IMR-90 (cell line): ENCODE data around the gene TCF3. TPM values are rescaled to one million over a fixed set of nuclear protein-coding genes. Genes with fewer than 3 reads are reported as not detected.

Source experiments
- ATAC-seq: fragments of 200-7000 bp; cut with Tn5 transposase; 2 replicates; pipeline ENCODE4 v1.9.1; 2020; ENCODE audit warnings: low read depth, mild to moderate bottlenecking, moderate library complexity
- BruUV-seq: library from RNA; stranded (reverse); fragments of 400-500 nt; replicated peaks from 2 replicates; lab custom pipeline; 2021; lab: Mats Ljungman, UMichigan
- CTCF ChIA-PET: fragments of 300-600 bp; formaldehyde crosslinking; extraction: SDS; loops from one replicate; lab custom pipeline; 2021; ENCODE audit warnings: antibody characterized with exemption; lab: Yijun Ruan, JAX
- POLR2A ChIA-PET: fragments of 300-600 bp; sonication (Branson Sonifier 250); formaldehyde crosslinking; loops from one replicate; lab custom pipeline; 2022; ENCODE audit warnings: antibody characterized with exemption; ENCODE audit not compliant: unreplicated experiment; lab: Charles Lee
- DNase-seq: peaks from one replicate; pipeline ENCODE4 v3.0.0; 2013
- H2AFZ ChIP-seq: replicated peaks from 2 replicates; pipeline ENCODE3; 2013; ENCODE audit warnings: low read length, mild to moderate bottlenecking; ENCODE audit not compliant: poor library complexity
- H2AK5ac ChIP-seq: 2 replicates; pipeline ENCODE4 v1.6.1; 2013; ENCODE audit warnings: low read depth, low read length, inconsistent platforms
- H2AK9ac ChIP-seq: replicated peaks from 2 replicates; pipeline ENCODE3; 2013; ENCODE audit warnings: mild to moderate bottlenecking, low read depth, low read length, moderate library complexity; ENCODE audit not compliant: poor library complexity
- H2BK120ac ChIP-seq: 2 replicates; pipeline ENCODE4 v1.6.1; 2013; ENCODE audit warnings: low read depth, low read length, inconsistent platforms
- H2BK15ac ChIP-seq: 3 replicates; pipeline ENCODE4 v1.6.1; 2013; ENCODE audit warnings: low read depth, low read length, inconsistent platforms
- H2BK20ac ChIP-seq: 2 replicates; pipeline ENCODE4 v1.6.1; 2013; ENCODE audit warnings: low read depth, mild to moderate bottlenecking, inconsistent platforms, low read length, moderate library complexity
- H2BK5ac ChIP-seq: 2 replicates; pipeline ENCODE4 v1.6.1; 2013; ENCODE audit warnings: mild to moderate bottlenecking, low read depth, low read length, inconsistent platforms; ENCODE audit not compliant: poor library complexity, severe bottlenecking
- H3K14ac ChIP-seq: replicated peaks from 2 replicates; pipeline ENCODE4 v1.6.1; 2013; ENCODE audit warnings: low read depth, low read length, inconsistent platforms
- H3K18ac ChIP-seq: 2 replicates; pipeline ENCODE4 v1.6.1; 2013; ENCODE audit warnings: low read depth, low read length, control low read depth
- H3K23ac ChIP-seq: 2 replicates; pipeline ENCODE4 v1.6.1; 2013; ENCODE audit warnings: low read depth, low read length, inconsistent platforms
- H3K27ac ChIP-seq: 2 replicates; pipeline ENCODE4 v1.5.1; 2013; ENCODE audit warnings: mild to moderate bottlenecking, control low read depth, low read length; ENCODE audit not compliant: insufficient read depth
- H3K27me3 ChIP-seq: 2 replicates; pipeline ENCODE4 v1.6.1; 2013; ENCODE audit warnings: low read length; ENCODE audit not compliant: control insufficient read depth, insufficient read depth
- H3K36me3 ChIP-seq: 2 replicates; pipeline ENCODE4 v1.6.1; 2013; ENCODE audit warnings: low read length, mixed read lengths; ENCODE audit not compliant: control insufficient read depth, insufficient read depth
- H3K4ac ChIP-seq: 2 replicates; pipeline ENCODE4 v1.6.1; 2013; ENCODE audit warnings: low read depth, low read length, inconsistent platforms
- H3K4me1 ChIP-seq: 2 replicates; pipeline ENCODE4 v1.6.1; 2013; ENCODE audit warnings: low read length, mixed read lengths; ENCODE audit not compliant: control insufficient read depth, insufficient read depth
- H3K4me2 ChIP-seq: 2 replicates; pipeline ENCODE4 v1.6.1; 2013; ENCODE audit warnings: low read depth, mild to moderate bottlenecking, control low read depth, low read length, moderate library complexity
- H3K4me3 ChIP-seq: 2 replicates; pipeline ENCODE4 v1.5.1; 2013; ENCODE audit warnings: low read depth, mild to moderate bottlenecking, control low read depth, low read length, moderate library complexity; ENCODE audit not compliant: insufficient read depth
- H3K56ac ChIP-seq: 2 replicates; pipeline ENCODE4 v1.6.1; 2013; ENCODE audit warnings: low read length, inconsistent platforms; ENCODE audit not compliant: insufficient read depth; ENCODE audit errors: extremely low read depth
- H3K79me1 ChIP-seq, 2 experiments: 2 replicates each; pipeline ENCODE4 v1.6.1; 2013; ENCODE audit warnings: low read length in 2 of 2, inconsistent platforms in 1 of 2, low read depth in 1 of 2
- H3K9ac ChIP-seq: 2 replicates; pipeline ENCODE4 v1.6.1; 2013; ENCODE audit warnings: low read depth, low read length, control low read depth
- H3K9me1 ChIP-seq: 2 replicates; pipeline ENCODE4 v1.6.1; 2013; ENCODE audit warnings: low read length, inconsistent platforms; ENCODE audit not compliant: insufficient read depth
- H3K9me3 ChIP-seq: 2 replicates; pipeline ENCODE4 v1.6.1; 2013; ENCODE audit warnings: low read length; ENCODE audit not compliant: control insufficient read depth, insufficient read depth
- H4K20me1 ChIP-seq: 2 replicates; pipeline ENCODE4 v1.6.1; 2013; ENCODE audit warnings: low read length, inconsistent platforms; ENCODE audit not compliant: insufficient read depth
- H4K5ac ChIP-seq: 2 replicates; pipeline ENCODE4 v1.6.1; 2013; ENCODE audit warnings: mild to moderate bottlenecking, low read depth, low read length, control low read depth
- H4K8ac ChIP-seq, 2 experiments: 2 replicates each; pipeline ENCODE4 v1.6.1; 2013; ENCODE audit warnings: low read depth in 2 of 2, low read length in 2 of 2, control low read depth in 1 of 2, inconsistent platforms in 1 of 2
- H4K91ac ChIP-seq: 2 replicates; pipeline ENCODE4 v1.6.1; 2013; ENCODE audit warnings: low read depth, low read length, inconsistent platforms; ENCODE audit not compliant: insufficient read depth
- BHLHE40 ChIP-seq: fragments of 150-350 bp; IDR thresholded peaks from 2 replicates; pipeline ENCODE4 v1.6.1; 2016; ENCODE audit warnings: mild to moderate bottlenecking, low read depth, low read length
- CEBPB ChIP-seq: IDR thresholded peaks from 2 replicates; pipeline ENCODE4 v1.6.1; 2012; ENCODE audit warnings: low read depth, low read length, improper control_type of control experiment
- CHD1 ChIP-seq: IDR thresholded peaks from 2 replicates; pipeline ENCODE4 v1.6.1; 2012; ENCODE audit warnings: low read depth, low read length, improper control_type of control experiment
- ELK1 ChIP-seq: fragments of 150-350 bp; IDR thresholded peaks from 2 replicates; pipeline ENCODE4 v1.6.1; 2016; ENCODE audit warnings: low read depth, mild to moderate bottlenecking, low read length, moderate library complexity, borderline replicate concordance
- MAFK ChIP-seq: IDR thresholded peaks from 2 replicates; pipeline ENCODE4 v1.6.1; 2012; ENCODE audit warnings: low read depth, low read length, improper control_type of control experiment
- MAZ ChIP-seq: IDR thresholded peaks from 2 replicates; pipeline ENCODE4 v1.6.1; 2012; ENCODE audit warnings: low read depth, mild to moderate bottlenecking, low read length, improper control_type of control experiment, moderate library complexity, borderline replicate concordance
- MXI1 ChIP-seq: IDR thresholded peaks from 2 replicates; pipeline ENCODE4 v1.6.1; 2012; ENCODE audit warnings: low read depth, mild to moderate bottlenecking, low read length, moderate library complexity, borderline replicate concordance
- NFE2L2 ChIP-seq: fragments of 150-350 bp; IDR thresholded peaks from 2 replicates; pipeline ENCODE4 v1.6.1; 2016; ENCODE audit warnings: low read depth, mild to moderate bottlenecking, low read length
- RAD21 ChIP-seq: IDR thresholded peaks from 2 replicates; pipeline ENCODE4 v1.6.1; 2012; ENCODE audit warnings: low read length, improper control_type of control experiment
- RCOR1 ChIP-seq: IDR thresholded peaks from 2 replicates; pipeline ENCODE4 v1.6.1; 2012; ENCODE audit warnings: mild to moderate bottlenecking, low read length, improper control_type of control experiment; ENCODE audit not compliant: insufficient replicate concordance
- USF2 ChIP-seq: fragments of 150-350 bp; IDR thresholded peaks from 2 replicates; pipeline ENCODE4 v1.6.1; 2017; ENCODE audit warnings: mild to moderate bottlenecking, antibody characterized with exemption, low read length, low read depth
- WGBS, 2 experiments: methylation state at CpG; one replicate each; pipeline versions ENCODE4 v1.1.5 to v1.1.7; 2013; ENCODE audit warnings: missing lambda C conversion rate in 2 of 2; ENCODE audit not compliant: insufficient read length in 1 of 2; ENCODE audit errors: extremely low coverage in 2 of 2; 5-methylcytosine and 5-hydroxymethylcytosine counted together
- dilution Hi-C: fragments of 300-500 bp; cut with HindIII; formaldehyde crosslinking; loops from one replicate; pipeline ENCODE4 v1.14.3; 2018; ENCODE audit warnings: low sequenced_read_pairs; ENCODE audit not compliant: unreplicated experiment
- in situ Hi-C: fragments of 300-500 bp; cut with MboI; formaldehyde crosslinking; loops from 3 replicates; pipeline ENCODE4 v1.14.3; 2019; ENCODE audit warnings: low sequenced_read_pairs, inconsistent platforms, mixed read lengths
- intact Hi-C: fragments of 100-400 bp; cut with micrococcal nuclease; formaldehyde crosslinking; loops from 2 replicates; pipeline ENCODE4 v1.10.0; 2022
- polyA plus RNA-seq, 3 experiments: library from polyadenylated mRNA; depleted of rRNA; stranded (reverse); fragments of >200 nt; gene quantifications; 2 replicates each; pipeline ENCODE4 v1.2.3, GENCODE V29; 2012; ENCODE audit warnings: low replicate concordance in 1 of 3
- total RNA-seq: library from RNA; depleted of rRNA; stranded (reverse); fragments of >200 nt; gene quantifications from 2 replicates; pipeline ENCODE4 v1.2.3, GENCODE V29; 2012

Gene TCF3
- total and polyA plus RNA-seq, 2 of the 4 experiments (the other 2 are of a cell fraction): 29.9 to 127 TPM

- Histone ChIP-seq H4K8ac (no peak overlapping the region), H3K18ac (no peak overlapping the region), H2AFZ (peak overlapping the region; percentile 41), H2BK20ac (no peak overlapping the region), H2BK15ac (no peak overlapping the region), H2AK5ac (no peak overlapping the region), H3K9ac (peak overlapping the region; percentile 72), H3K14ac (0 out of 2 replicates have a peak overlapping the region, but pooled peaks have one; percentile 15), H3K4ac (no peak overlapping the region; the same call in 1 of the 2 replicates), H3K9me1 (no peaks in the 10 kb centered on the region), H4K20me1 (peaks cover 43% of the 10 kb centered on the region), H3K79me1 (peaks cover 20 to 58% of the 10 kb centered on the region in 2 experiments), H2BK5ac (no peak overlapping the region), H3K56ac (no peak overlapping the region), H3K4me3 (peak overlapping the region; percentile 61; the same call in 1 of the 2 replicates), H4K91ac (no peak overlapping the region), H3K4me1 (peaks cover 3% of the 10 kb centered on the region; the same call in 1 of the 2 replicates), H3K9me3 (no peaks in the 10 kb centered on the region), H3K4me2 (peak overlapping the region; percentile 91; the same call in 1 of the 2 replicates), H3K27me3 (no peaks in the 10 kb centered on the region), H3K27ac (no peak overlapping the region), H4K5ac (no peak overlapping the region), H3K36me3 (peaks cover 34% of the 10 kb centered on the region; the same call in 1 of the 2 replicates), H2BK120ac (no peak overlapping the region), H2AK9ac (peak overlapping the region; percentile 87), H3K23ac (peak overlapping the region; percentile 47)
- ATAC-seq: no peak
- CTCF ChIA-PET: interaction anchor here (1.1 kb wide), 1 partner anchor 104 kb away, joined by 3 read pairs; no protein-coding TSS in a partner anchor
- dilution Hi-C loops: no loop called here
- 0% methylated on average over 1 of the region's 20 CpGs; no CpG with 5 or more reads in 1 of the 2 experiments for WGBS, 2 experiments
- POLR2A ChIA-PET: no interaction called here
- TF ChIP-seq NFE2L2 (no peak), USF2 (no peak), ELK1 (no peak), CHD1 (no peak), MXI1 (no peak), RAD21 (no peak), MAFK (no peak), RCOR1 (no peak), MAZ (no peak), BHLHE40 (no peak), CEBPB (no peak)
- in situ Hi-C loops: no loop called here
- no peak for DNase-seq
- intact Hi-C loops: loop anchor here (2.0 kb wide), 1 partner anchor 43 kb away; no protein-coding TSS in a partner anchor
- no TSS peak for BruUV-seq
These were observed 2.4 kb downstream of the TCF3 start for GRCh38 chr19:1649706-1650649.
